A673 (cell line): ENCODE measurements around the gene SARS2. TPM values are rescaled to one million over a fixed set of nuclear protein-coding genes. Genes with fewer than 3 reads are reported as not detected.
A peak's percentile ranks its signal among the peaks of the same experiment; 100 is the strongest.

Source experiments
- BruUV-seq: library from RNA; stranded (reverse); fragments of 400-500 nt; replicated peaks from 2 replicates; lab custom pipeline; 2021; lab: Mats Ljungman, UMichigan
- CTCF ChIA-PET: fragments of 300-600 bp; sonication (Branson Sonifier 250); formaldehyde crosslinking; loops from one replicate; lab custom pipeline; 2022; ENCODE audit warnings: antibody characterized with exemption; lab: Charles Lee
- POLR2A ChIA-PET: fragments of 300-600 bp; sonication (Branson Sonifier 250); formaldehyde crosslinking; loops from one replicate; lab custom pipeline; 2022; ENCODE audit warnings: antibody characterized with exemption; ENCODE audit not compliant: low non-redundant PET; lab: Charles Lee
- DNase-seq: peaks from one replicate; pipeline ENCODE4 v3.0.0-alpha.2; 2015; ENCODE audit warnings: low spot score
- H3K27ac ChIP-seq: fragments of 200-600 bp; sonication (generic); 2 replicates; pipeline ENCODE4 v1.5.1; 2016; ENCODE audit warnings: mixed run types, low read depth, mild to moderate bottlenecking, mixed read lengths, antibody characterized with exemption, low read length; ENCODE audit not compliant: poor library complexity, severe bottlenecking
- H3K27me3 ChIP-seq: fragments of 200-600 bp; sonication (generic); replicated peaks from 2 replicates; pipeline ENCODE4 v1.6.1; 2017; ENCODE audit warnings: mixed run types, low read depth, mild to moderate bottlenecking, mixed read lengths, antibody characterized with exemption, low read length; ENCODE audit not compliant: insufficient read depth, poor library complexity
- H3K36me3 ChIP-seq: fragments of 200-600 bp; sonication (generic); 2 replicates; pipeline ENCODE4 v1.6.1; 2016; ENCODE audit warnings: mixed run types, mild to moderate bottlenecking, mixed read lengths, antibody characterized with exemption, low read length; ENCODE audit not compliant: insufficient read depth, poor library complexity, severe bottlenecking
- H3K4me1 ChIP-seq: fragments of 200-600 bp; sonication (generic); 2 replicates; pipeline ENCODE4 v1.6.1; 2017; ENCODE audit warnings: mixed run types, mild to moderate bottlenecking, mixed read lengths, antibody characterized with exemption, low read length; ENCODE audit not compliant: insufficient read depth, poor library complexity, severe bottlenecking
- H3K4me3 ChIP-seq: fragments of 200-600 bp; sonication (generic); 2 replicates; pipeline ENCODE4 v1.5.1; 2016; ENCODE audit warnings: low read depth, mixed run types, mild to moderate bottlenecking, mixed read lengths, low read length; ENCODE audit not compliant: poor library complexity, severe bottlenecking
- H3K9me3 ChIP-seq: fragments of 200-600 bp; sonication (generic); 2 replicates; pipeline ENCODE4 v1.6.1; 2016; ENCODE audit warnings: mixed run types, low read depth, mild to moderate bottlenecking, mixed read lengths, antibody characterized with exemption, low read length; ENCODE audit not compliant: poor library complexity, severe bottlenecking
- EZH2 ChIP-seq: fragments of 200-600 bp; sonication (generic); IDR thresholded peaks from 2 replicates; pipeline ENCODE4 v1.6.1; 2017; ENCODE audit warnings: borderline replicate concordance, low read depth, mild to moderate bottlenecking, mixed read lengths, antibody characterized with exemption, low read length; ENCODE audit not compliant: poor library complexity, severe bottlenecking
- intact Hi-C: fragments of 100-400 bp; cut with micrococcal nuclease; formaldehyde crosslinking; loops from one replicate; pipeline ENCODE4 v1.10.0; 2022; ENCODE audit not compliant: unreplicated experiment
- total RNA-seq: library from RNA; stranded (reverse); gene quantifications from 2 replicates; pipeline ENCODE4 v1.2.3, GENCODE V29; 2021
- TF ChIP-seq, protein P1 (sequence below): fragments of 300-800, 200-600 bp; sonication (generic); conservative IDR thresholded peaks from 2 replicates; pipeline ENCODE4 v1.5.1; 2017; ENCODE audit warnings: low read depth, mild to moderate bottlenecking, antibody characterized with exemption, low read length, moderate library complexity, mixed read lengths

Gene SARS2
- total RNA-seq, 1 experiment from 2014 or later = 58.6 TPM

DNA sequence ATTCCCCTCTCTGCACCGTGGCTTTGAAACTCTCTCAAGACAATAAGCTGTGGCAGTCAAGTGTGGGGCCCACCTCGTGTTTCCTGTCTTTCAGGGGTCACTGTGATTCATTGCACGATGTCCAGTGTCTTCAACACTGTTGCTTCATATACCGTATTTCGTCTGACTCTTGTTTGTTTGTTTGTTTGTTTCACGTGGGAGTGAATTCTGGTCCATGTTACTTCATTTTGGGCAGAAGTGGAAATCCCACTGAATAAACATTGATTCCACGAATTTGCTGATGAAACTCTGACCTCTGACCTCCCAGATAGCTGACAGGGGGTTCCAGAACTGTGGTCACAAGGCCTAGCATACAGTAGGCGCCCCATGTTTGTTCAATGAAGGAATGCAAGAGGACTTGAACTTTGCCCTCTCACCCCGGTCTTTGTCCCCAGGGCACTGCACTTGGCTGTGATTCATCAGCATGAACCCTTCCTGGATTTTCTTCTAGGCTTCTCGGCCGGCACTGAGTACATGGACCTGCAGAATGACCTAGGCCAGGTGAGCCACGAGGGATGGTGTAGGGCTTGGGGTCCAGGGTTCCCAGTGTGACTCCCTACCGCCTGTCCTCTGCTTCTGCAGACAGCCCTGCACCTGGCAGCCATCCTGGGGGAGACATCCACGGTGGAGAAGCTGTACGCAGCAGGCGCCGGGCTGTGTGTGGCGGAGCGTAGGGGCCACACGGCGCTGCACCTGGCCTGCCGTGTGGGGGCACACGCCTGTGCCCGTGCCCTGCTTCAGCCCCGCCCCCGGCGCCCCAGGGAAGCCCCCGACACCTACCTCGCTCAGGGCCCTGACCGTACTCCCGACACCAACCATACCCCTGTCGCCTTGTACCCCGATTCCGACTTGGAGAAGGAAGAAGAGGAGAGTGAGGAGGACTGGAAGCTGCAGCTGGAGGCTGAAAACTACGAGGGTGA lies 25.7 kb downstream of the SARS2 start:
- no TSS peak for BruUV-seq
- Histone ChIP-seq H3K9me3 (no peaks in the 10 kb centered on the region), H3K4me1 (peaks cover 4% of the 10 kb centered on the region), H3K27ac (no peak overlapping the region), H3K27me3 (no peaks in the 10 kb centered on the region), H3K36me3 (peaks cover 11% of the 10 kb centered on the region), H3K4me3 (no peak overlapping the region)
- no peak for DNase-seq
- POLR2A ChIA-PET = no interaction called here
- CTCF ChIA-PET = no interaction called here
- TF ChIP-seq EZH2 = no peak
- TF ChIP-seq, protein P1, sequence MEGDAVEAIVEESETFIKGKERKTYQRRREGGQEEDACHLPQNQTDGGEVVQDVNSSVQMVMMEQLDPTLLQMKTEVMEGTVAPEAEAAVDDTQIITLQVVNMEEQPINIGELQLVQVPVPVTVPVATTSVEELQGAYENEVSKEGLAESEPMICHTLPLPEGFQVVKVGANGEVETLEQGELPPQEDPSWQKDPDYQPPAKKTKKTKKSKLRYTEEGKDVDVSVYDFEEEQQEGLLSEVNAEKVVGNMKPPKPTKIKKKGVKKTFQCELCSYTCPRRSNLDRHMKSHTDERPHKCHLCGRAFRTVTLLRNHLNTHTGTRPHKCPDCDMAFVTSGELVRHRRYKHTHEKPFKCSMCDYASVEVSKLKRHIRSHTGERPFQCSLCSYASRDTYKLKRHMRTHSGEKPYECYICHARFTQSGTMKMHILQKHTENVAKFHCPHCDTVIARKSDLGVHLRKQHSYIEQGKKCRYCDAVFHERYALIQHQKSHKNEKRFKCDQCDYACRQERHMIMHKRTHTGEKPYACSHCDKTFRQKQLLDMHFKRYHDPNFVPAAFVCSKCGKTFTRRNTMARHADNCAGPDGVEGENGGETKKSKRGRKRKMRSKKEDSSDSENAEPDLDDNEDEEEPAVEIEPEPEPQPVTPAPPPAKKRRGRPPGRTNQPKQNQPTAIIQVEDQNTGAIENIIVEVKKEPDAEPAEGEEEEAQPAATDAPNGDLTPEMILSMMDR = no peak
- intact Hi-C loops = no loop called here

DNA sequence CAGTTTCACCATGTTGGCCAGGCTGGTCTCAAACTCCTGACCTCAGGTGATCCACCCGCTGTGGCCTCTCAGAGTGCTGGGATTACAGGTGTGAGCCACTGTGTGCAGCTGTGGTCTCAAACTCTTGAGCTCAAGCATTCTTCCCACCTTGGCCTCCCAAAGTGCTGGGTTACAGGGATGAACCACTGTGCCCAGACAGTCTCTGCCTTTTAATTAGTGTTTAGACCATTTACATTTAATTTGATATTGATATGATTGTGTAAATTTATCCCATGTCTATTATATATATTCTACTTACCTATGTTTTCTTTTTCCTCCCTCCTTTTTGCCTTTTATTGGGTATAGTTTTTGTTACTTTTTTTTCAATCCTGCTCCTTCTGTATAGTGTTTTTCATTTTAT lies 28.9 kb downstream of the SARS2 start:
- no peak overlapping the region for H3K27ac ChIP-seq
- H3K9me3 ChIP-seq = no peaks in the 10 kb centered on the region
- peaks cover 4% of the 10 kb centered on the region for H3K4me1 ChIP-seq
- peaks cover 11% of the 10 kb centered on the region for H3K36me3 ChIP-seq
- intact Hi-C loops = no loop called here
- no TSS peak for BruUV-seq
- CTCF ChIA-PET = interaction anchor here (0.7 kb wide), 1 partner anchor 999 kb away, joined by 5 read pairs; no protein-coding TSS in a partner anchor
- H3K27me3 ChIP-seq = no peaks in the 10 kb centered on the region
- no peak overlapping the region for H3K4me3 ChIP-seq
- POLR2A ChIA-PET = no interaction called here
- DNase-seq = no peak
- no peak for TF ChIP-seq EZH2
- TF ChIP-seq, protein P1 = no peak

DNA sequence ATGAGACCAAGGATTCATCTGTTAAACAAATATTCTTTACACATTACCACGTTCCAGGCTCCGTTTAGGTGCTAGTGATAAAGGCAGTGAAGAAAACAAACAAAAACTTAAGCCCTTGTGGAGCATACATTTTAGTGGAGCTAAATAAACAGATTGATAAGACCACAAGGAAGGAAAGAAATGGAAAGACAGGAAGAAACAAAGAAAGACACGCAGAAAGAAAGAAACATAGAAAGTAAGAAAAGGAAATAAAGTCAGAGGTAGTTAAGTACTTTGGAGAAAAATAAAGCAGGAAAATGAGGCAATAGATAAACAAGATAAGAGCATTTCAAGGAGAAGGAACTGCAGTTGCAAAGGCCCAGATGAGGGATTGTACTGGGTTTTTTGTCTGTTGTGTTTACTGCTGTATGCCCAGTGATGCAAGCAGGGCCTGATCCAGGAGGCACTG lies 29.8 kb downstream of the SARS2 start:
- H3K4me3 ChIP-seq = peak overlapping the region; percentile 69
- H3K27ac ChIP-seq = peak overlapping the region; percentile 86
- intact Hi-C loops = no loop called here
- BruUV-seq = no TSS peak
- peaks cover 8% of the 10 kb centered on the region for H3K36me3 ChIP-seq
- H3K27me3 ChIP-seq = no peaks in the 10 kb centered on the region
- ChIA-PET POLR2A (no interaction called here), CTCF (interaction anchor here (1.1 to 1.6 kb wide), 2 partner anchors 13 to 498 kb away, joined by 5 to 7 read pairs; partner anchors contain the start of gene FAM98C)
- peaks cover 4% of the 10 kb centered on the region for H3K4me1 ChIP-seq
- no peaks in the 10 kb centered on the region for H3K9me3 ChIP-seq
- DNase-seq = no peak
- no peak for TF ChIP-seq EZH2
- TF ChIP-seq, protein P1 = no peak
